ENCODE data around the gene RABGGTA. TPM values are rescaled to one million over a fixed set of nuclear protein-coding genes. Genes with fewer than 3 reads are reported as not detected.

The RABGGTA gene
- total RNA-seq, 4 donors from 2014 or later = 20.9 to 32.8 (median 28.0) TPM

- intact Hi-C loops (cut with DNase I; ENCODE audit: low total_unique reads) = no loop called here
- Histone ChIP-seq H3K36me3 (peaks cover 0 to 52% of the 10 kb centered on the region in 2 donors), H3K27me3 (no peaks in the 10 kb centered on the region), H3K9me3 (no peaks in the 10 kb centered on the region), H3K4me1 (peaks cover 51 to 65% of the 10 kb centered on the region in 2 donors), H3K27ac (peak overlapping the region in 3 of 4 donors; percentile 7 to 54 (median 50)), H3K4me3 (no peak overlapping the region)
- in situ Hi-C loops (cut with MboI; ENCODE audit: low sequenced_read_pairs in 4 of 4) = loop anchor here in 3 of 4 donors (10.0 to 25.0 kb wide), 2 partner anchors 197 to 199 kb away; partner anchors contain the start of genes CBLN3 (in 1 of the 3), KHNYN (in 1 of the 3) and SDR39U1 (in 1 of the 3)
- ATAC-seq (no peak), DNase-seq (no peak)
- TF ChIP-seq, protein P1, sequence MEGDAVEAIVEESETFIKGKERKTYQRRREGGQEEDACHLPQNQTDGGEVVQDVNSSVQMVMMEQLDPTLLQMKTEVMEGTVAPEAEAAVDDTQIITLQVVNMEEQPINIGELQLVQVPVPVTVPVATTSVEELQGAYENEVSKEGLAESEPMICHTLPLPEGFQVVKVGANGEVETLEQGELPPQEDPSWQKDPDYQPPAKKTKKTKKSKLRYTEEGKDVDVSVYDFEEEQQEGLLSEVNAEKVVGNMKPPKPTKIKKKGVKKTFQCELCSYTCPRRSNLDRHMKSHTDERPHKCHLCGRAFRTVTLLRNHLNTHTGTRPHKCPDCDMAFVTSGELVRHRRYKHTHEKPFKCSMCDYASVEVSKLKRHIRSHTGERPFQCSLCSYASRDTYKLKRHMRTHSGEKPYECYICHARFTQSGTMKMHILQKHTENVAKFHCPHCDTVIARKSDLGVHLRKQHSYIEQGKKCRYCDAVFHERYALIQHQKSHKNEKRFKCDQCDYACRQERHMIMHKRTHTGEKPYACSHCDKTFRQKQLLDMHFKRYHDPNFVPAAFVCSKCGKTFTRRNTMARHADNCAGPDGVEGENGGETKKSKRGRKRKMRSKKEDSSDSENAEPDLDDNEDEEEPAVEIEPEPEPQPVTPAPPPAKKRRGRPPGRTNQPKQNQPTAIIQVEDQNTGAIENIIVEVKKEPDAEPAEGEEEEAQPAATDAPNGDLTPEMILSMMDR (IDR thresholded peaks at IDR 0.05 in 4 of 5, conservative IDR thresholded peaks at IDR 0.05 in 1 of 5) = no peak
- no peak for TF ChIP-seq POLR2A (IDR thresholded peaks at IDR 0.05)
Observed at GRCh38 chr14:24238123-24238522, 33.3 kb downstream of the RABGGTA start.

DNA sequence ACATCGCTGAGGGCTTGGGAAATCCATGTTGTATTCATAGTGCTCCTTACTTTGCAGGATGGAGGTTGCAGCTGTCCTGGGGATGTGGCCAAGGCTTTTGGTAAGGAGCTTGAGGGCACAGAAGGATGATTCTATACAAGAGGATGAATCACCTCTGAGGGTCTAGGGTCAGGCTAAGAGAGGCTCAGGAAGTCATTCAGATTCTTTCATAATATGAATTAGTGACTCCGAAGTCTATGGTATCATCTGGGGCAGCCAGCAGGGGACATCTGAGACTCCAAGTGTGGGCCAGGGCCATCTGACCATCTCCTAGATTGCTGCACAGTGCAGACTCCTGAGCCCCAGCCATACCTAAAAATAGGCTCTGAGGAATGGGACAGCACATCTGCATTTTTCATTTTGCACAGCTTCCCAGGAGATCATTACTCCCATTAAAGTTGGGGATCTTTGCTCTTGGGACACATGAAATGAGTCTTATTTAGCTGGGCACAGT is 33.9 kb downstream of the RABGGTA start:
- peaks cover 53 to 66% of the 10 kb centered on the region in 2 donors for H3K4me1 ChIP-seq
- intact Hi-C loops (cut with DNase I; ENCODE audit: low total_unique reads) (no loop called here), in situ Hi-C loops (cut with MboI; ENCODE audit: low sequenced_read_pairs in 4 of 4) (loop anchor here in 3 of 4 donors (10.0 to 25.0 kb wide), 2 partner anchors 197 to 200 kb away; partner anchors contain the start of genes CBLN3 (in 1 of the 3), KHNYN (in 1 of the 3) and SDR39U1 (in 1 of the 3))
- peaks cover 0 to 52% of the 10 kb centered on the region in 2 donors for H3K36me3 ChIP-seq
- ATAC-seq = peak in 1 of 2 donors; percentile 18
- no peaks in the 10 kb centered on the region for H3K9me3 ChIP-seq
- no peak for TF ChIP-seq POLR2A (IDR thresholded peaks at IDR 0.05)
- TF ChIP-seq, protein P1 (IDR thresholded peaks at IDR 0.05 in 4 of 5, conservative IDR thresholded peaks at IDR 0.05 in 1 of 5) = no peak
- no peak overlapping the region for H3K4me3 ChIP-seq
- H3K27ac ChIP-seq = peak overlapping the region; percentile 7 to 54 (median 29)
- H3K27me3 ChIP-seq = no peaks in the 10 kb centered on the region
- peak in 1 of 2 donors; percentile 55 for DNase-seq

DNA sequence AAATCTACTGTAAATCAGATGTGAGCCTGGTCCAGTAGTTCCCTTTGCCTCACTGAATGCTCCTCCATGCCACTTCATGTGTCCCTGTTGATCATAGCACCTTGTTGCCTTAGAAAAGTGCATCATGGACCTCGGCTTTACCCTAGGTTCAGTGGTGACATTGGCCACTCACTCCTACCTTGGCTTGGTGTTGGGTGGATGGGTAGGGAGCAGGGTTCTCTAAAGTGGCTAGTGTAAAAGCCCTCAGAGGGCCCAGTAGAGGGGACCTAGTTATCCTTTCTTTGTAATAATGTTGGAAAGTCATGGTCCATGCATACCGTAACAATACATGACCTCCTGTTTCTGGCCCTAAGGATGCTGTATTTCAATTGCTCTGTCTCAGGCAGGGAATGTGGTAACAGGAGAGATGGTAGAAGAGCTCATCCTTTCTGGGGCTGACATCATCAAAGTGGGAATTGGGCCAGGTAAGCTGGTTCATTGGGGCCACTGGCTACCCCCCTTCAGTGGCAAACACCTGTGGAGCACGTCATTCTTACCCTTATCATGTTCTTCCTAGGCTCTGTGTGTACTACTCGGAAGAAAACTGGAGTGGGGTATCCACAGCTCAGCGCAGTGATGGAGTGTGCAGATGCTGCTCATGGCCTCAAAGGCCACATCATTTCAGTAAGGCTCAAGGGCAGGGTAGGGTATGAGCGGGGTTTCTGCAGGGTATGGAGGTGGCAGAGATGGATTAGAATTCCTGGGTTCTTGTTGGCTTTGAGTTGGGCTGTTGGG is 34.5 kb downstream of the RABGGTA start:
- peak overlapping the region in 3 of 4 donors; percentile 8 to 50 (median 35) for H3K27ac ChIP-seq
- intact Hi-C loops (cut with DNase I; ENCODE audit: low total_unique reads) (no loop called here), in situ Hi-C loops (cut with MboI; ENCODE audit: low sequenced_read_pairs in 4 of 4) (loop anchor here in 3 of 4 donors (10.0 to 25.0 kb wide), 2 partner anchors 198 to 200 kb away; partner anchors contain the start of genes CBLN3 (in 1 of the 3), KHNYN (in 1 of the 3) and SDR39U1 (in 1 of the 3))
- no peak overlapping the region for H3K4me3 ChIP-seq
- no peak for ATAC-seq
- H3K4me1 ChIP-seq = peaks cover 53 to 66% of the 10 kb centered on the region in 2 donors
- peaks cover 0 to 52% of the 10 kb centered on the region in 2 donors for H3K36me3 ChIP-seq
- no peaks in the 10 kb centered on the region for H3K9me3 ChIP-seq
- TF ChIP-seq, protein P1 (IDR thresholded peaks at IDR 0.05 in 4 of 5, conservative IDR thresholded peaks at IDR 0.05 in 1 of 5) = no peak
- TF ChIP-seq POLR2A (IDR thresholded peaks at IDR 0.05) = no peak
- DNase-seq = no peak
- no peaks in the 10 kb centered on the region for H3K27me3 ChIP-seq

DNA sequence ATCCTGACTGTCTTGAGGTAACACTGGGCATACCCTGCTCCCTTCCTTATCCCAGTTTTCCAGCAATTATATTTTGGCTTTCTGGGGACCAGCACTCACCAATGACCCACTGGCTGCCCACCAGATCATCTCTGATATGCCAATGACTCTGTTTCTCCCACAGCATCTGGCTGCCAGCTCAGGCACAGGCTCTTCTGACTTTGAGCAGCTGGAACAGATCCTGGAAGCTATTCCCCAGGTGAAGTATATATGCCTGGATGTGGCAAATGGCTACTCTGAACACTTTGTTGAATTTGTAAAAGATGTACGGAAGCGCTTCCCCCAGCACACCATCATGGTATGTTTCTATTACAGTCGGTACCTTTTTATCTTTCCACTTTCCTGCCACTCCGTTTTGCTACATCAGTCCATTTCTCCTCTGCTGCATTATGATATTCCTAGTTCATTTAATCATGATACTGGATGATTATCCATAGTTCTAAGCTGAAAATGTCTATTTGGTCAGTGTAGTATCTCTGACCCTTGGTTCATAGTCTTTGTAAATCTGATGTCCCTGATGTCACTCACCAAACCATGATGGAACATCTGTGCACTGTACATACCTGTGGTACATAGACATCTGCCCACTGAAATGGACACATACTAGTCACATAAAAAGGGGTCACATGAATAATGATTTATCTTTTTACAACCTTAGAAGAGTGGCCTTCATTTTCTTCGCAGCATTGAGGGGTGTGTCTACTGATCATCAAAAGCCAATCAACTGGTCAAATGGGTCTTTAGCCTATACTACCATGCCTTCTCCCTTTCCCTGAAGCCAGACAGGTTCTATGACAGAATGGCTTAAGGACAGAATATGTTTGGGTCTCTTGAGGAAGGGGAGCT is 35.4 kb downstream of the RABGGTA start:
- Histone ChIP-seq H3K4me1 (peaks cover 52 to 64% of the 10 kb centered on the region in 2 donors), H3K27ac (peak overlapping the region in 2 of 4 donors; percentile 5 to 50), H3K27me3 (no peaks in the 10 kb centered on the region), H3K36me3 (peaks cover 0 to 51% of the 10 kb centered on the region in 2 donors), H3K9me3 (no peaks in the 10 kb centered on the region), H3K4me3 (no peak overlapping the region)
- TF ChIP-seq, protein P1 (IDR thresholded peaks at IDR 0.05 in 4 of 5, conservative IDR thresholded peaks at IDR 0.05 in 1 of 5) = no peak
- no peak for TF ChIP-seq POLR2A (IDR thresholded peaks at IDR 0.05)
- intact Hi-C loops (cut with DNase I; ENCODE audit: low total_unique reads) (no loop called here), in situ Hi-C loops (cut with MboI; ENCODE audit: low sequenced_read_pairs in 4 of 4) (loop anchor here in 3 of 4 donors (10.0 to 25.0 kb wide), 2 partner anchors 199 to 201 kb away; partner anchors contain the start of genes CBLN3 (in 1 of the 3), KHNYN (in 1 of the 3) and SDR39U1 (in 1 of the 3))
- DNase-seq = no peak
- ATAC-seq = no peak

All from gastrocnemius medialis (tissue), 4 donors.